ENCODE results near the gene TXNL1. TPM values are rescaled to one million over a fixed set of nuclear protein-coding genes. Genes with fewer than 3 reads are reported as not detected.

The TXNL1 gene
- total RNA-seq, 1 experiment from 2014 or later, result 90.4 TPM

DNA sequence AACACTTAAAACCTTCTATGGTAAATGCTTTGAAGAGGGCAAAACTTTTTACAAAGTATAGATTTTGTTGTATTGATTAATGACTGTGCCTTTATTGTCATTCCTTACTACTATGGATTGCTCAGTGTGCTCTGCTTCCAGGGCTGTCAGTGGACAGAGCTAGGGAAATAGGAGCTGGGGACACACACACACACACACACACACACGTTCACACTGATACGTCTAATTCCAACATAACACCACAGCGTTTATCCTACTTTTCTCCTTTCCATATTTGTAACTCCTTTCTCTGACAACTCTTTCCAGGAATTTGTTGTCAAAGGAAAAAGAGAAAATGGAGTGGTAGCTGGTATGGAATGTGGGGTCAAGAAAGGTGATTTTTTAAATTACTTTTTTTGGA lies 34.6 kb upstream of the TXNL1 start:
- no peaks in the 10 kb centered on the region for H3K9me3 Mint-ChIP-seq
- H3K4ac ChIP-seq (ENCODE audit: low read depth, low read length), result no peak overlapping the region
- no peak overlapping the region for H2BK15ac ChIP-seq (ENCODE audit: low read depth, low read length)
- TF ChIP-seq, protein P1, sequence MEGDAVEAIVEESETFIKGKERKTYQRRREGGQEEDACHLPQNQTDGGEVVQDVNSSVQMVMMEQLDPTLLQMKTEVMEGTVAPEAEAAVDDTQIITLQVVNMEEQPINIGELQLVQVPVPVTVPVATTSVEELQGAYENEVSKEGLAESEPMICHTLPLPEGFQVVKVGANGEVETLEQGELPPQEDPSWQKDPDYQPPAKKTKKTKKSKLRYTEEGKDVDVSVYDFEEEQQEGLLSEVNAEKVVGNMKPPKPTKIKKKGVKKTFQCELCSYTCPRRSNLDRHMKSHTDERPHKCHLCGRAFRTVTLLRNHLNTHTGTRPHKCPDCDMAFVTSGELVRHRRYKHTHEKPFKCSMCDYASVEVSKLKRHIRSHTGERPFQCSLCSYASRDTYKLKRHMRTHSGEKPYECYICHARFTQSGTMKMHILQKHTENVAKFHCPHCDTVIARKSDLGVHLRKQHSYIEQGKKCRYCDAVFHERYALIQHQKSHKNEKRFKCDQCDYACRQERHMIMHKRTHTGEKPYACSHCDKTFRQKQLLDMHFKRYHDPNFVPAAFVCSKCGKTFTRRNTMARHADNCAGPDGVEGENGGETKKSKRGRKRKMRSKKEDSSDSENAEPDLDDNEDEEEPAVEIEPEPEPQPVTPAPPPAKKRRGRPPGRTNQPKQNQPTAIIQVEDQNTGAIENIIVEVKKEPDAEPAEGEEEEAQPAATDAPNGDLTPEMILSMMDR (conservative IDR thresholded peaks at IDR 0.05), result no peak
- no peak overlapping the region for H2BK120ac ChIP-seq (ENCODE audit: low read depth, low read length, poor library complexity, severe bottlenecking)
- H4K91ac ChIP-seq (ENCODE audit: insufficient read length, low read depth, low read length), result no peak overlapping the region
- H3K27me3 Mint-ChIP-seq (ENCODE audit: low read depth), result no peaks in the 10 kb centered on the region
- H3K23me2 ChIP-seq (ENCODE audit: insufficient read length, low read depth, low read length, poor library complexity, severe bottlenecking), result no peaks in the 10 kb centered on the region
- H3K36me3 Mint-ChIP-seq (ENCODE audit: insufficient read depth in 1 of 3, low read depth in 3 of 3), result no peaks in the 10 kb centered on the region
- no peak overlapping the region for H4K5ac ChIP-seq (ENCODE audit: insufficient read length, low read depth, low read length)
- H3K4me1 ChIP-seq (ENCODE audit: insufficient read depth, low read length), result no peaks in the 10 kb centered on the region
- no peak overlapping the region for H3T11ph ChIP-seq (ENCODE audit: low read length)
- H2BK5ac ChIP-seq (ENCODE audit: insufficient read length, low read length), result no peak overlapping the region
- peaks cover 2% of the 10 kb centered on the region for H3K79me1 ChIP-seq (ENCODE audit: insufficient read depth, low read depth, low read length, poor library complexity, severe bottlenecking)
- H2BK12ac ChIP-seq (ENCODE audit: insufficient read length, low read depth, low read length), result no peak overlapping the region
- H3K27ac Mint-ChIP-seq, result no peak overlapping the region; a peak in 1 of 7 replicates
- no peak for DNase-seq
- no CpG with 5 or more reads among the region's 3 CpGs for WGBS (ENCODE audit: extremely low coverage, insufficient read length, low lambda C conversion rate)
- H3K27ac ChIP-seq (ENCODE audit: insufficient read length, low read depth, low read length), result no peak overlapping the region
- H2BK20ac ChIP-seq (ENCODE audit: low read depth, low read length, poor library complexity, severe bottlenecking), result no peak overlapping the region
- H3K4me3 Mint-ChIP-seq, result no peak overlapping the region
- no peak overlapping the region for H4K8ac ChIP-seq (replicated peaks; ENCODE audit: insufficient read length, low read depth, low read length)
- H3K4me1 Mint-ChIP-seq, result peaks cover 5 to 6% of the 10 kb centered on the region in 2 experiments; a peak in 3 of 4 replicates
- no peaks in the 10 kb centered on the region for H3K9me3 ChIP-seq (ENCODE audit: control insufficient read depth, low read depth, low read length)
- no peaks in the 10 kb centered on the region for H3K27me3 ChIP-seq (ENCODE audit: insufficient read depth, low read length)
- H3K56ac ChIP-seq (ENCODE audit: insufficient read length, low read depth, low read length), result no peak overlapping the region
- no peaks in the 10 kb centered on the region for H4K20me1 ChIP-seq (ENCODE audit: control insufficient read depth, insufficient read depth, insufficient read length)
- no peak overlapping the region for H3K4me2 ChIP-seq (ENCODE audit: insufficient read depth, insufficient read length, low read length)
- no peak overlapping the region for H2AK5ac ChIP-seq (ENCODE audit: insufficient read length, low read length)
- no peaks in the 10 kb centered on the region for H3K79me2 ChIP-seq (ENCODE audit: insufficient read depth, low read length)
- no peak overlapping the region for H2AFZ ChIP-seq (ENCODE audit: low read length)
- no peak overlapping the region for H3K9ac ChIP-seq (ENCODE audit: extremely low read depth, insufficient read length, low read length)
- H3K23ac ChIP-seq (ENCODE audit: insufficient read length, low read depth, low read length), result no peak overlapping the region
- no peak overlapping the region for H3K18ac ChIP-seq (ENCODE audit: insufficient read length, low read depth, low read length)
- H3K14ac ChIP-seq (ENCODE audit: insufficient read depth, low read length), result no peak overlapping the region
